Germinal center (tissue), 1 donor: ENCODE measurements around the gene PLEKHA7.
A peak's percentile ranks its signal among the peaks of the same experiment; 100 is the strongest.

Experiments
- DNase-seq: peaks from one replicate; pipeline ENCODE4 v3.0.0; 2012; ENCODE audit warnings: mixed read lengths, low spot score

The PLEKHA7 gene

DNA sequence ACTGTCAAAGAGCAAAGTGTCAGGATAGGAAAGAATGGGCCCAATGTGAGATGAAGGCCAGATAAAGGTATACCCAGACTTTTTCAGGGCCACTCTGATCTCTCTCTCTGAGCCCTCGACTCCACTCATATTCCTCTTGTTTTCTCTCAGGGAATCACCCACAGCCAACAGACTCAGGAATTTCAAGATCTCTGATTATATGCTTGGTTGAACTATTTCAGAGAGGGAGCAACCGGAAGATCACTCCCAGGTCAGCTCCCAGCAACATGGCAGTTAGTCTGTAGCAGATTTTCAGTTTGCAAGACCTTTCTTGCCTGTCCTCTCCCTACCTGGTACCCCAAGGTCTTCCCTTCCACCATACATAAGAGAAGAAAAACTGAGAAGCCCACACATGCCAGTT is 173.3 kb downstream of the PLEKHA7 start:
- no peak for DNase-seq

DNA sequence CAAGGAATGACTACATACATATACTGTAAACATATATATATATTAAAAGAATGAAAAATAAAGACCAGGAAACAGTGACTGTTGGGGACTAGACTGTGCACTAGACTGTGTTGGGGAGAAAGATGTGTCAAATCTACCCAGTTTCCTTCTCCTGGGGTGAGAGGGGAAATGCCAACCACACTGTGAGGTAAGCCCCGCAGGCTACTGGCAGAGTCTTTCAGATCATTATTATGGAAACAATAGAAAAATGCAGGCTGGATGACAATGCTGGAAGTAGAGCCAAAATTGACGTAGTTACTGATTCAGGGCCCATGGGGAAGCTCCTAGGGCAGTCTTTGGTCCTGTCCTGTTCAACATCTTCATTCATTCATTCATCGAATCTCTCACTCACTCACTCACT is 174.4 kb downstream of the PLEKHA7 start:
- DNase-seq = no peak

DNA sequence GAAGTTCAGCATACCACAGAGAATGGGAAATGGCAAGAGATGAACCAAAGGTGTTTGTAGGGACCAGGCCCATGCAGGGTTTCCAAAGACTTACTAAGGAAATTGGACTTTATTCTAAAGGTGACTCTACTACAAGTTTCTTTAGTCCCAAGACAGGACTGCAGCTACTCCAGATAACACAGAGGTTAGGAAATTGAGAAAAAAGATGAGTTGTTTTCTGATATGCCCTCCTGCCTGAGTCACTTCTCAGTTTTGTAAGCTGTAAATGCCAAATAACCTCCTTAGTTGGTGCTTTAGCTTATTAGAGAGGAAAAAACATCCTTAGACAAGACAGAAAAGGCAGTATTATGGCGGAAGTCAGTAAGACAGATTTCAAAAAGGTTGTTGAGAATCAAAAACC is 179.8 kb downstream of the PLEKHA7 start:
- DNase-seq = no peak

DNA sequence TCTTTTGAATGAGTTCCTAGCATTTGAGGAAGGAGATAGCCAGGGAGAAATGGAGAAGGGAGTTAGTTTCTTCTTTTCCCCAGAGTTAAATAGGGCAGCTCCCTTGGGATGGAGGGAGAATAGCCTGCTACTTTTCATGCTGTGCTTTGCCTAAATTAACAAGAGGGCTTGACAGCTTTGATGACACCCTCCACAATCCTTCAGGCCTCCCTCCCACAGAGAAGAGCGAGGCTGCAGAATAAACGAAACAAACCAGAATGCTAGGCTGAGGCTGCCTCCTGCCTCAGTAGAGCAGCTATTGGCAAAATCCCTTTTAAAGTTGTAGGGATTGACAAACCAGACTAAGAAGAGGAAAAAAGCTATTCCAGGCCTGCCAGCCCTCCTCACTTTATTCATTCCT is 181.2 kb downstream of the PLEKHA7 start:
- DNase-seq = no peak

DNA sequence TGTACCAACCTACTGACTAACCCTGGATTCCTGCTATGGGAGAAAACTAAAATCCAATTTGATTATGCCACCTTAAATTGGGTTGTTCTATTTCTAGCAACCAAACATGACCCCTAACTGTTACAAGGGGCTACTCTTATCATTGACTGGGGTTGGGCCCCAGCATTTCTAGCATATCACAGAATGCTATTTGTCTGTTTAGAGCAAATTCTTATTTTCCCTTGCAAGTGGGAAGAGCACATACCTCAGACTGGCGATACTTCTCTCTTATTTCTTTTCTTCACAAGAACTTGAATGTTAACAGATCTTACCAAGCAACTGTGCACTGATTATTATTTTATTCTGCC is 182.0 kb downstream of the PLEKHA7 start:
- no peak for DNase-seq

DNA sequence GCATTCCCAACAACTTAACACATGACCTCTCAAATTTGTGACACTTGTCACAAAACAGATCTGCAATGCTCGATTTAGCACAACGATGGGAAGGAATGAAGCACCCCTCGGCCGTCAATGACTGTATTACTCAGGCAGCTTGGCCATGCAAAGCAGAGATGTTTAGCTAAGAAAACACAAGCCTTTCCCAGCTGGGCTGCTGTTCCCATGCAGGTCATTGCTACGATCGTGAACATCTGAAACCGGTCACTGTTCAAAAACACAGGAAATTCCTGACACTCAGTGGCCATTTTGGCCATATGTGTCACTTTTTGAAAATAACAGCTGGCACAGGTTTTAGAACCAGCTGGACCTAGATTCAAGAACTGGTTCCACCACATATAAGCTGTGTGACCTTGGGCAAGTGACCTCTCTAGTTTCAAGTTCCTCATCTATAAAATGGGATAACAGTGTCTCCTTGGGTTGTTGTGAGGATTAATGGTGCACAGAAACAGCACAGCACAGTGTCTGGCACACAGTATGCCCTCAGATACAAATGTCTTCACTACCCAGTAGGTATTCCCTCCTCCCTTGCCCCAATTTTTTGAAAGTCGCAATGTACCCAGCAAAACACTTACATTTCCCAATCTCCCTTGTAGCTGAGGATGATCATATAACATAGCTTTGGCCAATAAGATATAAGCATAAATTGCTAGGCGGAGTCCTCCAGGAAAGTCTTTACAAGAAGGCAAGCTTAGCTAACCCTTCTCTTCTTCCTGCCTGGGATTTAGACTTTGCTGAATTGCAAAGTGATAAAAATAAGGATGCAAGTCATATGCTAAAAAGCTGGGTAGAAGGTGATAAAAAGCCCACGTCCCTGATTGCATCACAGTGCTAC is 182.7 kb downstream of the PLEKHA7 start:
- DNase-seq = no peak

DNA sequence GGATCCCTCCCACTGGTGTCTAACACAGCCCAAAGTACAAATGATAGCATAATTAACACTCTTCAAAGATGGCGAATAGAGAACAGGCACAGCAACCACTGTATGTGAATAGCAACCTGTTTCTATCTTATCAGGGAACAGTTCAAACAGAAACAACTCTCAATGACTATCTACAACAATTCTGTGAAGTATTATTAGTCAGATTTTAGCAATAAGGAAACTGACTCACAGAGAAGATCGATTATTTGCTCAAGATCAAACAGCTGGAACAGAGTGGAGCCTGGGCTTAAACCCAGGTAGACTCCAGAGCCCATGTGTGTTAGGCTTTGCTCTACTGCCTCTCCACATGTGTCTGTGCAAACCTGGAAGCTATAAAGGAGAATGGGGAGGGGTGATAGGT is 187.1 kb downstream of the PLEKHA7 start:
- no peak for DNase-seq

DNA sequence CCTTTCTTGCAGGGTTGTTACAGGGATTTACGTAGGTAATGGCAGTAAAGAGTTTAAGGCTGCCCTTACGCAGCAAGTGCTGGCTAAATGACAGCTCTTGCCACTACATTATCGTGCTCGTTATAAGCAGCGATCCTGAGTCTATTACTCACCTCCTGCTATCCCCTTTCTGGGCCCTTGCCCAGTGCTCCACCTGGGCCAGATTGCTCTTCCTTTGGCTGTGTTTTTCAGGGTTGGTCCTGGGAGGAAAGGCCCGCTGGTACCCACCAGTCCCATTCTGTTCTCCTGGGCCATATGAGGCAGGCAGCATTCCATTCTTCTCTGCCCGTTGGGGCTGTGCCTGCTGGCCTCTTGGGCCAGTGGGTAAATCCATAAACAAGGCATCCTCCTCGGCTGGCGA is 188.2 kb downstream of the PLEKHA7 start:
- DNase-seq = no peak

DNA sequence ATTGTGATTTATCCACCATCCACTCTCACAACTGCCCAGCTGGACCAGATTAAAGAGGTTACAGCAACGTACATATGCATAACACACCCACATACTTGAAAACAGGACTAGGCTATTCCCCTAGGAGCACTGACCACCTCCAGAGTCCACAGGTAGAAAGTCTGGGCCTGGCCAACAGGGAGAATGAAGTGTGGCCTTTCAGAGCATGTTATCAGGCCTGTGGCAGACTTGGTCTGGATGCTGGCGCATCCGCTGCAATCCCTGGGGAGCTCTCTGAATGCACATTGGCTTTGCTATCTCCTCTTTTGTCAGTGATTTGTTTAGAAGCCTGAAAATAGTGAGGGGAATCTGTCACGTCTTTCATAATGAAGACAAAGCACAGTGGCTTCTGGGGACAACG is 189.1 kb downstream of the PLEKHA7 start:
- peak; percentile 8 for DNase-seq

DNA sequence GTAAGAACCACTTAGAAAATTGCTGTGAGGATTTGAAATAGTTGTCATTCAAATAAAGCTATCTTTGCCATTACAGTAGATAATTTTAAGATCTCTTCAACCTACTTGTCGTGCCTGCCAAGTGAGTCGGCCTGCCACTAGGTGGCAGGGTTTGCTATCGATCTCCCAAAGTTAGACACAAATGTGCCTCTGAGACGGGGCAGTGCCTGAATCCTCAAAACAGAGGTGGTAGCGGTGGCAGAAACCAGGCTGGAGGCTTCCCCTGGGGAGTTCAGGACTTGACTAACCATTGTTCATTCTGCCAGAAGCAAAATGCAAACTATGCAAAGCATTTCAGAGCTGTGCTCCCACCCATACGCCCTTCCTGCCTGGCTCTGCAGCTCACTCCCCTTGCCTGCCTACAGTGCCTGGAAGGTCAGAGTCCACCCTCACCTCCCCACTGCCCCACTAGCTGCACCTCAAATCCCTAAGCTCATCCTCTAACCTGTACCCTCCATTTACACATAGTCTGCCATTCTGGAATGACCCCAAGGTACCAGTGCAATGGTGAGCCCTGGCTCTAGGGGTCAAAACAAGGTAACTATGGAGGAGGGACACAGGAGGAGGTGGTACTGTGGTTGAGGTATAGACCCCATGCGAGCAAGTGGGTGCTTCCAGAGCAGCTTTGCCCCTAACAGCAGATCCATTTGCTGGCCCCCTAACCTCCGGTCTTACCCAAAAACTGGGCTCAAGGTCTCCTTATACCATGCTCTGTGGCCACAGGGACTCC is 193.7 kb downstream of the PLEKHA7 start:
- DNase-seq = peak; percentile 70

DNA sequence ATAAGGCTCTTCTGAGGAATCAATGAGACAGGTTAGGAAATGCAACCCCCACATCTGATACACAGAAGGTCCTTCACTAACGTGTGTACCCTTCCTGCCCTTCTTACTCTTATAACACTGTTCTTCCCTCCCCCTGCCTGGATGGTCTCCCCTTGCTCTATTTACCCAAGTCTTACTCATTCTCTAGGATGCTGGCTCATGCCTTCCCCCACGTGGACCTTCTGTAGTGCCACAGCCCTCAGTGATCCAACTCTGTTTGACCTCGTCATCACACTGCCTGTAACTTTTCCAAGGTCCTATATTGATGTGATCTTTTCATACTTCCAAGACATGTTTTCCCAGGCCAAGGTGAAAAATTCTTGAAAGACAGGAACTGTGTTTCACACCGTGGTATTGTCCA is 195.9 kb downstream of the PLEKHA7 start:
- DNase-seq = no peak

DNA sequence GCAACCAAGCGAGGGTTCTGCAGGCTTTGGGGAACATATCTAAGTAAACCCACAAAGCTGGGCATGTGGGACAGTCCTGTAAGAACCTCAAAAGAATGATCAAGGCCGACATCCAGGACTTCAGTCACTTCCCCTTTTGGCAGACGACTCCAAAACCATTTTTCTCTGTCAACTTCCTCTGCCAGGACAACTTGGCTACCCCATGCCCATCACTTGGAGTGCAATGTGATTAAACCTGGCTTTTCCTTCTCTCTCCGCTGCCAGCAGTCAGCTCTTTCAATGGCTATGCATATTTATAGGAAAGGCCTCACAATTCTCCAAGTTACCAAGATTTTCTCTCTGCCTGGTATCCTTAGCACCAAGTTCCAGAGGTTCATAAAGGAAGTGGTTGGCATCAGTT is 196.9 kb downstream of the PLEKHA7 start:
- DNase-seq = no peak

DNA sequence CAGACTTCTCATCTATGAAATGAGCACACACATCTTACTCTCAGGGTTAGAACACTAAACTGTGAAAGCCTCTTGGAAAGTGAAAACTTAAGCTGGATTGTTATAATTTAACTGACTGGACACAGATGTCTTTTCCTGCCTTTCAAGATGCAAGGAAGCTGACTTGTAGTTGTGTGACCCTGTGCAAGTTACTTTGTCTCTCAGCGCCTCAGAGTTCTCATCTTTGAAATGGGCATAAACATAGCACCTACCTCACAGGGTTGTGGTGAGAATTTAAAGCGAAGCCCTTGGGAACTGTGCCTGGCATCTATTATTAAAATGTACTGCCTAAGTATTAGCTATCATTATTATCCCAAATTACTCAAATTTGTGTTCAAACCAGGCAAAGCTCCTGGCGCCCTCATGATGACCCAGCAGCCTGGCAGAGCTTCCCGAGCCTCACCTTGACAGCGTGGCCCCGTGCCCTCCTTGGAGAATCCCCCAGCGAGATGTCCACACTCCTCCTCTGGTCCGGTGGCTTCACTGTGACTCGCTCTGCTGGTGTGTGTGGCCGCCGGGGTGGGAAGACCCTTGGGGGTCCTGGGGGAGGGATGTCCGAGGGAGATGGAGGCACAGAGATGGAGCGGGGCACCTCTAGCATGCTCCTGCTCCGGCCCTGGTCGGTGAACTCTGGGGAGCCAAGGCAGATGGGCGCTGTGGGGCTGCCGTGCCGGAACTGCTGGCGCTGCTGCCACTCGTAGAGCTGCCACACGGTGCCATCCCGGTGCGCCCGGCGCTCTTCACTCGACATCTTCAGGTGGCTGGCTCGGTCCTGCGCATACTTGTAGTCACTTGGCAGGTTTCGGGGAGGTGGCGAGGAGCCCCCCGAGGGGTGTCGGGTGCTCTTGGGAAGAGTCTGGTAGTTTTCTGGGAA is 197.6 kb downstream of the PLEKHA7 start:
- no peak for DNase-seq

DNA sequence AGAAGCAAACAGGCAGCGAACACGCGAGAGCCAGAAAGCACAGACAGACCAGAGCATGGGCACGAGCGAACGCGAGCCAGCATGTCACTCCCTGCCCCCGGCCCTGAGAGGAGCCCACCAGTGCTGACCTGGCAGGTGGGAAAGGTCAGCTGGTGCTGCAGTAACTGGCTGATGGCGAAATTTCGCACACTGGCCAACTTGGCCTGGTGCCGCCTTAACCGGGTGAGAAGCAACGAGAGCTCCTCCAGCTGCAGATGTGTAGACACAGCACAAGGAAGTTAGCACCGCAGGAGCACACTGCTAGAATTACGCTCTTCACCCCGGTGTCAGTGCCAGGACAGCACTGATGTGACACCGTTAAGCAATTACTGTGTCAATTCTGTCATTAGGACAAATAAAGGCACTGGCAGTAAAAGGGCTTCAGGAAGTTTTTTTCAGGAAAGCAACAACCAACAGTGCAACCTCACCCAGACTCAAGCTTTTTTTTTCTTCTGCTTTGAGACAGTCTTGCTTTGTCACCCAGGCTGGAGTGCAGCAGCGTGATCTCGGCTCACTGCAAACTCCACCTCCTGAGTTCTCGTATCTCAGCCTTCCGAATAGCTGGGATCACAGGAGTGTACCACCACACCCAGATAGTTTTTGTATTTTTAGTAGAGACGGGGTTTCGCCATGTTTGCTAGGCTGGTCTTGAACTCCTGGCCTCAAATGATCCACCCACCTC is 199.0 kb downstream of the PLEKHA7 start:
- no peak for DNase-seq

DNA sequence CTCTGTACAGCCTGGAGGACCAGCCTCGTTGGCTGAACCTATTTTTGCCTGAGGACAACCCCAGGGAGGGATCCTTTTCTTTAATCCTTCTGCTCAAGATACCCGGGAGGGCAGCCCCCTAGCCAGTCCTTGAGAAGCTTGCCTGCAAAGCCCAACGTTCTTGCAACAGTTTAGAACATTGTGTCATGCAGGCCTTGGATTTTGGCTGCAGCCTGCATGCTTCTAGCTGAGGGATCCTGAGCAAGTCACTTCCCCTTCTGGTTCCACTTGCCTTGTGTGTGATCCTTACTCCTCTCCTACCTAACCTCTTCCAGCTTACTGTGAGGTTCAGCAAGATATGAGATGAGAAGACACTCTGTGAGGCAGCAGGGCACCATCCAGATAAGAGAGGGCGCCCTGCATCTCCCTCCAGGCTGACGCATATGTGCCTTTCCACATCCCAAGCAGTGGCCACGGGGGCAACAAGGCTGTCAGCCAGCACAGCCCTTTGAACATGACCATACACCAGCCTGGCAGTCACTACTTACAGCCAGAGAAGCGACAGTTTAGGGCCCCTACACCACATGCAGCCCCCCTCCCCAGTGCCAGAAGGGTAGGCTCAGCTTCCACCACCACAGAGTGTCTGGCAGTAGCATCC is 199.7 kb downstream of the PLEKHA7 start:
- DNase-seq = no peak

DNA sequence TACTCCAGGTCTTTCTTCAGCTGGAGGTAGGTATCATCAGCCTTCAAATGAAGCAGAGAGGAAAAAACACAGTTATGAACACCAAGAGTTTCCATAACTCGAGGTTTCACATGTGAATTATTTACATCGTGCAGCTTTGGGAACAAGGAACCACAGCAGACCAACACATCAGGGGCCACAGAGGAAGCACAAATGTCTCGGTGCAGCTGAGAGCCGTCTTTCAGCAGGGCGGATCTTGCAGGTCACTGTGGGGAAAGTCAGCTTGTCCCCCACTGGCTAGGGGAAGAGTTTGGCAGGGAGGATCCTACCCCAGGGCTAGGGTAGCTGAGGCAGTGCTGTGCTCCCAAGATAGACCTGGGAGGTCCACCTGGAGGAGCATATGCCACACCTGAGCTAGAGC is 201.1 kb downstream of the PLEKHA7 start:
- no peak for DNase-seq

DNA sequence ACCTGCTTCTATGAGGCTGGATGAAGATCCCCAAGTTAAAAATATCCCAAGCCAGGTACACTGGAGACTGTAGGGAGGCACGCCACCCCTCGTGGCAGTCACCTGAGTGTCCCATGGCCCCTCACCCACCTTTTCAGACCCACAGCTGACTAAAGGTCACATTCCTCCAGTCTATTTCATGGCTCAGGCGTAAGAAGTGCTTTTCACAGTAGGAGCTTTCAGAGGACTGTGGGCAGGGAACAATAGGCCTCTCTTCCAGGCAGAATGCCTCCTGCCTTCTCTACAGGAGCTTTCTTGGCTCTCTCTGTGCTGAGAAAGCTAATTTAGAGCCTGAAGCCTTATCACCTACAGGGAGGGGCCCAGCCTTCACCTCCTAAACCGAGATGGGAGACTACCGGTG is 201.9 kb downstream of the PLEKHA7 start:
- no peak for DNase-seq

DNA sequence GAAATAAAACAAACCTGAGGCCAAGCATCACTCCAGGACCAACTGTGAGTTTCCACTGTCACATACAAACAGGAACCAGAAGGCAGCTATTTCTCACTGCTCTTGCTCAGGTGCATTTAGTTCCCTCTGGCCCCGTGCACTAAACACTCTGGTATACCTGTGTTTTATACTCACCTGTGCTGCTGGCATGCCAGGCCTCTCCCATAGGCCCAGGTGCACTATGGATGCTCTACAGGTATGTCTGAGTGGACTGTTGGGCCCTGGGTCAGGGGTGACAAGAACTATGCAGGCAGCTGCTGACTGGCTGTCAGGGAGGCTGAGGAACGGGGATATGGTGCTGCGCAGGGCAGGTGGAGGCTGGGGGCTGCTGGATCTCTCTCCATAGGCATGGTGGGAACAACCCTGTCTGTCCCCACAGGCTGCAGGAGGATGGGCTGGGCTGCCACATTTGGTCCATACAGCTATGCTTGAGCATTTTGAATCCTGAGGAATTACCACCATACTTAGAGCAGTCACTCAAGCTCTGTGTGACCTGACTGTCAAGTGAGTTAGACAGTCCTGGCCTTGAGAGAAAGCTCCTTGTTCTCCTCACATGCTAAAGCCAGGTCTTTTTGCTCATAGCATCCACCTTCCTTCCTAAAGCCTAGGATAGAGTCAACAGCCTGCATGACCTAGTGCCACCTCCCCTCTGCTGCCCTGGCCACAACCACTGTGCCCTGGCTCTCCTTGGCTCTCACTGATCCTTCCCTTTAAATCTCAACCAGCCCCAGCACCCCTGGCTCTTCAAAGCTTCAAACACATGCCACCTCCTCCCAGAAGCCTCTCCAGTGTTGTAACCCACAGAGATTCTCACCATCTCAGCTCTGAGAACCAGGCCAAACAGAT is 202.8 kb downstream of the PLEKHA7 start:
- no peak for DNase-seq

DNA sequence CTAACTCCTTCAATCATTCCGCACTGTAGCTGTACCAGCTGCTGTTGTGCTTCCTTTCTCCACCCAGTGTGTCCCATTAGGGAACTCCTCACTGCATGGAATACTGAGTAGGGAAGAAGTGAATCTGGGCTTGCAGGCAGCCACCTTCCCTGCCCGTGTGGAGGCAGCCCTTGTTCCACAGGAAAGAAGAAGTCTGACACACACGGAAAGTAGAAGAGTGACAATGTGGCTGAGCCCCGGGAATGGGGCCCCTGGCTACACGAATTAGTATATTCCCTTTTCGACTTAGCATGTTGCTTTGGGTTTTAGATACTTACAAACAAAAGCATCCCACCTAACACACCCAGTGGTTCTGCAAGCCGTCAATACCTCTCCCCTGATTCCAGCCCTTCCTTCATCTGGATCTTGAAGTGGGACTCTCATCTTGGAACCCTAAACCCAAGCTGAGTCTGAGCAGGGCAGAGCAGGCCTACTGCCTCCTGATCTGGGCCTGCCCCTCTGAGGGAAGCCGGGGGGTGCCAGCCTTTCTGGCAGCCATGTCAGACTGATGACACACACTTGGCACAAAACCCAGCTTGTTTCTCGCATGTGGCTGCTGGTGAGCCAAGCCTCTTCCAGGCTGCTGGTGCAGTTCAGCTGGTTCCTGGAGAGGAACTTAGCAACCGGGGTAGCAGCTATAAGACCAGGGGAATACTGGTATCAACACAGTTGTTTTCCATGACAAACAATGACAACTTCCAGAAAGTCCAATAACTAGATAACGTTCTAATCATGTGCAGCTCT is 204.1 kb downstream of the PLEKHA7 start:
- no peak for DNase-seq

DNA sequence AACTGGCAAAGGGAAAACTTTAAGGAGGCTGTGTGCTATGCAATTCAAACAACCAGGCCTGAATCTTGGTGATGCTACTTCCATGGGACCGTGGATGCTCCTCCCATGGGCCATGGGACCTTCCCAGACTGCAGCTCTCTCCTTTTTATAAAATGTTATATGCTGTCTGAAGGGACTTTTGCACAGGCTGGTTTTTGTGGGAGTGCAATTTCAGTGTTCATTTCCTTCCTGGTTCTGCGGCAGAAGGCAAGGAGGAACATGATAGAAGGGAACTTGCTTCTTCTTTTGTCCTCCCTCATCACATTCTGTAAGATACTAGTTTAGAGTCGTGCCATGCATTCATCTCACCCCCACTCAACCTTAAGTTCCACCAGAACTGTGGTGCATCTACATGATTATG is 206.9 kb downstream of the PLEKHA7 start:
- no peak for DNase-seq
